GM06990 (cell line): ENCODE data around the gene RGL3.
"Not testable (repeated sequence)": the region's sequence is repeated elsewhere in the genome, so short reads cannot be mapped to it uniquely, and the experiment has no call there.

ENCODE experiments used
- DNase-seq: peaks from one replicate; pipeline ENCODE4 v3.0.0-alpha.2; 2011; ENCODE audit not compliant: insufficient read length; ENCODE audit errors: extremely low read depth
- H3K27me3 ChIP-seq: replicated peaks from 2 replicates; pipeline ENCODE4 v1.6.0; 2011; ENCODE audit warnings: low read length; ENCODE audit not compliant: control insufficient read depth, insufficient read depth
- H3K36me3 ChIP-seq: 2 replicates; pipeline ENCODE4 v1.5.1; 2011; ENCODE audit warnings: low read length; ENCODE audit not compliant: control insufficient read depth, insufficient read depth
- H3K4me3 ChIP-seq: replicated peaks from 2 replicates; pipeline ENCODE4 v1.5.1; 2011; ENCODE audit warnings: low read depth, mild to moderate bottlenecking, control low read depth, low read length
- CTCF ChIP-seq: IDR thresholded peaks from 2 replicates; pipeline ENCODE4 v1.5.1; 2011; ENCODE audit warnings: low read length, control low read depth, mild to moderate bottlenecking, inconsistent platforms; ENCODE audit not compliant: insufficient read depth, poor library complexity, severe bottlenecking

RGL3 gene

DNA sequence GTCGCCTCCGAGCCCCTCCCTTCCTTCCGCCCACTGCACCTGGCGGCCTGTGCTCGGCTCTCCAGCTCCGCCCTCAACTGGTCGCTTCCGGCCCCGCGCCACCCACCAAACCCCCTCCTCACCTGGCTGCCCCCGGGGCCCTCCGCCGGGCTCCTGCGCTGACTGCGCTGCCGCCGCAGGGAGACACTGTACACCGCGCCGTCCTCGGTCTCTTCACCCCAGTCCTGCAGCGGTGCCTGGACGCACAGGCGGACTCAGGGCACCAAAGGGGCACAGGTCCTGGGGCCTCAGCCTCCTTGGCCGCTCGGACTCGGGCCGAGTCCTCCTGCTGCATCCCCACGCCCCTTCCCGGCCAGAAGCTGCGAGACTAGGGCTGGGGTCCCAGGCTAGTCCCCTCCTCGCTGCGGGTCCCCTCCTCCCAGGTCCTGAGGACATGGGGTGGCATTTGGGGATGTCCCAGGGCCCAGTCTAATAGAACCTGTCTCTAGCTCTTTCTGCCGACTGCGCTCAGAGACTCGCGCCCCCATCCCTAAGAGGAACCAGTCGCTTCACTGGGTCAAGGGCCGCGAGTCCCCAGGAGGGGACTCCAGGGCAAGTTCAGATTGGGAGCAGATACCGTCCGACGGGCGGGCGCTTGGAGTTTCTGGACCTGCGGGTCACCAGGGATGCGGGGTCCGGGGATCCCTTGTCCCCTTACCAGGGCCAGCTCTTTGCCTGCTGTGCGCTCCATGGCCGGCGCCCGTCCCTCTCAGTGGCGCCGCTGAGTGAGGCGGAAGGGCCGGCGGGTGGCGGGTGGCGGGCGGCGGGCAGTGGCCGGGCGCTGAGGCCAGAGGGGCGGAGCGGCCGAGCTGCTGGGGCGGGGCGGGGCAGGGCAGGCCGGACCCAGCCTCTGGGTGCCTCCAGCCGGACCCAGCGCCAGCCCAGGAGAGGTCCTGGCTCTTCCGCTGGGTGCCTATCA is at the start of gene RGL3:
RGL3 (minus strand) TSS at position 766 of the 958 bp plus-strand sequence; CDS start at position 730, 36 bp downstream.
- H3K36me3 ChIP-seq, result no peaks in the 10 kb centered on the region
- no peak for TF ChIP-seq CTCF
- peaks cover 2% of the 10 kb centered on the region; the same call in 1 of the 2 replicates for H3K27me3 ChIP-seq
- no peak for DNase-seq
- H3K4me3 ChIP-seq, result no peak within 1 kb of the TSS

GRCh38 chr19:11468266-11468845 is 49.2 kb upstream of the RGL3 start:
- not testable (repeated sequence) for H3K4me3 ChIP-seq, H3K36me3 ChIP-seq, H3K27me3 ChIP-seq, DNase-seq

- Histone ChIP-seq H3K4me3 (no peak overlapping the region), H3K27me3 (no peaks in the 10 kb centered on the region), H3K36me3 (no peaks in the 10 kb centered on the region)
- no peak for TF ChIP-seq CTCF
- DNase-seq, result no peak
Measured at GRCh38 chr19:11465600-11465999, 46.5 kb upstream of the RGL3 start.

GRCh38 chr19:11464333-11465265 is 45.5 kb upstream of the RGL3 start:
- TF ChIP-seq CTCF, result no peak
- Histone ChIP-seq H3K36me3 (no peaks in the 10 kb centered on the region), H3K4me3 (no peak overlapping the region), H3K27me3 (no peaks in the 10 kb centered on the region)
- DNase-seq, result no peak

- H3K4me3 ChIP-seq, result no peak overlapping the region
- DNase-seq, result no peak
- no peaks in the 10 kb centered on the region for H3K27me3 ChIP-seq
- no peak for TF ChIP-seq CTCF
- H3K36me3 ChIP-seq, result no peaks in the 10 kb centered on the region
Measured at GRCh38 chr19:11463391-11463790, 44.3 kb upstream of the RGL3 start.

GRCh38 chr19:11461453-11461852 is 42.3 kb upstream of the RGL3 start:
- no peak for TF ChIP-seq CTCF
- H3K4me3 ChIP-seq, result no peak overlapping the region

More at GRCh38 chr19:11461453-11461852, 42.3 kb upstream of the RGL3 start:
- Histone ChIP-seq H3K36me3 (no peaks in the 10 kb centered on the region), H3K27me3 (no peaks in the 10 kb centered on the region)
- no peak for DNase-seq
